Measurements from ENCODE around the gene MAMDC4.

DNA sequence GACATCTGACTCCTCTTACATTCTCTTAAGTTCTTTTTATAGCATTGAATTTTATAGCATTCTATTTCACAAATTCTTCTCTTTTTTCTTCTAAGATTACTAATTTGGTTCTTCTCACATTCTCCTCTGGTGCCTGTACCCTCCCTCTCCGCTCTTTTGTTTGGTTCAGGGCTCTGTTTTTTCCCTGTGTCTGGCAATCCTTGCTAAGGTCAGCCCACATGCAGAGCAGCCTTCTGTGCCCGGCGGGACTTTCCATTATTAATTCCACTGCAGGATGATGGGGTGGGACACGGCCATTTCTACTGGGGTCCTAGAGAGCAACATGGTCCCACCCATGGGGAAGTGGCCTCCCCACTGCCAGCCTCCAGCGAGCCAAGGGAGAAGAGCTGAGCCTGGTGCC is 24.3 kb downstream of the MAMDC4 start:
- no peak for TF ChIP-seq POLR2A (IDR thresholded peaks at IDR 0.05; ENCODE audit: low read length)
- TF ChIP-seq GATA1 (IDR thresholded peaks at IDR 0.05; ENCODE audit: low read depth, low read length), result no peak

Measured in erythroblast (primary cell).